CD4-positive, alpha-beta memory T cell (primary cell): ENCODE results near the gene FTMT. TPM values are rescaled to one million over a fixed set of nuclear protein-coding genes. Genes with fewer than 3 reads are reported as not detected.

Experiments used
- CTCF ChIA-PET: fragments of 350-600 bp; sonication (Branson Sonifier 250); formaldehyde crosslinking; loops from one replicate; lab custom pipeline; 2021; ENCODE audit warnings: inconsistent platforms; ENCODE audit not compliant: partially characterized antibody; lab: Charles Lee
- POLR2A ChIA-PET: fragments of 350-600 bp; sonication (Branson Sonifier 250); formaldehyde crosslinking; loops from one replicate; lab custom pipeline; 2021; ENCODE audit not compliant: partially characterized antibody; lab: Charles Lee
- DNase-seq, 5 donors: peaks; one replicate each; pipeline versions ENCODE4 v3.0.0 to v3.0.0-alpha.2; 2020 to 2022; ENCODE audit warnings: mixed read lengths in 1 of 5
- H3K27ac ChIP-seq: one replicate; pipeline ENCODE4 v1.7.0; 2013; ENCODE audit warnings: low read depth, low read length
- H3K27me3 ChIP-seq: 2 replicates; pipeline ENCODE4 v1.7.0; 2013; ENCODE audit warnings: mild to moderate bottlenecking, low read length, moderate library complexity; ENCODE audit not compliant: insufficient read depth
- H3K36me3 ChIP-seq: 2 replicates; pipeline ENCODE4 v1.7.0; 2013; ENCODE audit warnings: mild to moderate bottlenecking, low read length, moderate library complexity; ENCODE audit not compliant: insufficient read depth
- H3K4me1 ChIP-seq: 2 replicates; pipeline ENCODE4 v1.7.0; 2013; ENCODE audit warnings: mild to moderate bottlenecking, low read length, moderate library complexity; ENCODE audit not compliant: insufficient read depth
- H3K4me3 ChIP-seq, 2 donors: one replicate each; pipeline ENCODE4 v1.7.0; 2013; ENCODE audit warnings: low read length in 2 of 2, mild to moderate bottlenecking in 1 of 2
- H3K9me3 ChIP-seq, 2 donors: one replicate each; pipeline ENCODE4 v1.7.0; 2013; ENCODE audit warnings: low read length in 2 of 2, control low read depth in 1 of 2; ENCODE audit not compliant: control insufficient read depth in 1 of 2
- H3K27ac Mint-ChIP-seq, 7 donors: one replicate each; pipeline ENCODE4 v1.8.0; 2020 to 2021; ENCODE audit warnings: mixed read lengths in 7 of 7, mild to moderate bottlenecking in 6 of 7, inconsistent platforms in 3 of 7, moderate library complexity in 3 of 7
- H3K27me3 Mint-ChIP-seq, 2 donors: one replicate each; pipeline ENCODE4 v1.8.0; 2020 to 2021; ENCODE audit warnings: mixed read lengths in 2 of 2
- H3K36me3 Mint-ChIP-seq, 2 donors: one replicate each; pipeline ENCODE4 v1.8.0; 2020 to 2021; ENCODE audit warnings: mixed read lengths in 2 of 2, inconsistent platforms in 1 of 2, mild to moderate bottlenecking in 1 of 2
- H3K4me1 Mint-ChIP-seq, 4 donors: one replicate each; pipeline ENCODE4 v1.8.0; 2020 to 2021; ENCODE audit warnings: mixed read lengths in 4 of 4, mild to moderate bottlenecking in 1 of 4
- H3K4me3 Mint-ChIP-seq, 8 donors: one replicate each; pipeline ENCODE4 v1.8.0; 2020 to 2021; ENCODE audit warnings: mixed read lengths in 8 of 8, mild to moderate bottlenecking in 7 of 8, moderate library complexity in 6 of 8, inconsistent platforms in 3 of 8
- H3K9me3 Mint-ChIP-seq, 8 donors: one replicate each; pipeline ENCODE4 v1.8.0; 2020 to 2021; ENCODE audit warnings: mixed read lengths in 8 of 8, mild to moderate bottlenecking in 5 of 8, inconsistent platforms in 3 of 8, moderate library complexity in 1 of 8
- intact Hi-C: fragments of 100-400 bp; cut with micrococcal nuclease; formaldehyde crosslinking; loops from one replicate; pipeline ENCODE4 v1.15.1; 2023
- polyA plus RNA-seq, 2 donors: library from polyadenylated mRNA; unstranded; fragments of 300-500 nt; fragmentation: Illumina TruSeq; gene quantifications; one replicate each; pipeline ENCODE4 v1.2.3, GENCODE V29; 2021
- total RNA-seq, 2 experiments: library from RNA; stranded (reverse); gene quantifications; one replicate each; pipeline ENCODE4 v1.2.3, GENCODE V29; 2021

FTMT gene
- total and polyA plus RNA-seq, 4 experiments from 2014 or later, result not detected

DNA sequence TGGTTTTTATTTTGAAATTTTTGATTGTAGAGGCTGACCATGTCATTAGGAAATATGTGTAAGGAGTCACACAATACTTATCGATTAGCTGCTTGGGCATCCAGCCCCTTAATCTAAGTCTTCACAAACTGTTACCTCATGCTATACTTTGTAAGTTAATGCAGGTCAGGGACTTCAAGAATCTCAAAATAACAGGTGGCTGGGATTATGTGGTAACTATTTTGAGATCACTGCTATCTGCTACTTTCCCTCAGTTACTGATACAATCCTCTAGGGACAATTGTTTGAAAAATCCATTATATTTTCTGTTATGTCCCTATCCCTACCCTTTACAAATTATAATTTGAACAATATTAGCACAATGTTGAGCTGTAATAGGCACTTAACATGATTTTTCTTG, 21.7 kb downstream of the FTMT start:
- CTCF ChIA-PET, result no interaction called here
- no peaks in the 10 kb centered on the region for H3K9me3 Mint-ChIP-seq
- H3K27me3 Mint-ChIP-seq, result peaks cover 1% of the 10 kb centered on the region in 2 donors
- H3K4me1 Mint-ChIP-seq, result no peaks in the 10 kb centered on the region
- H3K9me3 ChIP-seq, result no peaks in the 10 kb centered on the region
- no peak for DNase-seq
- no peak overlapping the region for H3K4me3 ChIP-seq
- H3K36me3 Mint-ChIP-seq, result no peaks in the 10 kb centered on the region
- no peak overlapping the region for H3K27ac Mint-ChIP-seq
- H3K27ac ChIP-seq, result no peak overlapping the region
- H3K27me3 ChIP-seq, result no peaks in the 10 kb centered on the region
- no peaks in the 10 kb centered on the region for H3K4me1 ChIP-seq
- intact Hi-C loops, result no loop called here
- no peak overlapping the region for H3K4me3 Mint-ChIP-seq
- H3K36me3 ChIP-seq, result no peaks in the 10 kb centered on the region
- POLR2A ChIA-PET, result no interaction called here

DNA sequence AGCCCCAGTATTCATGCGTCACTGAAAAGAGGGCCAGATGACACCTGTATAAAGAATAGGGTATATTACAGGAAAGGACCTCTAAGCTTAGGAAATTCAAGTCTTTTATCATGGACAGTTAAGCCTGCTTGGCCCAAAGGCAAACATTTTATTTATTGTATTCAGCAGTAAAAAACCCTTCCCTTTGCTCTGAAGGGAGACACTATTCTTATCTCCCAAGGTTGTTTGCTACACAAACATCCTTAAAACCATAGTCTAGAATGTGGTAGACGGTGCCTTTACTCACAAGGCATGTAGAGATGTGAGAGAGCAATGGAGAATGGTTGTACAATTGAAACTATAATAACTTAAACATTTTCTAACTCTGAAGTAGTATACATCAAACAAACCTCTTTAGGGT, 33.9 kb downstream of the FTMT start:
- H3K27ac ChIP-seq, result no peak overlapping the region
- no peaks in the 10 kb centered on the region for H3K9me3 ChIP-seq
- no peak overlapping the region for H3K27ac Mint-ChIP-seq
- no peaks in the 10 kb centered on the region for H3K4me1 ChIP-seq
- H3K27me3 Mint-ChIP-seq, result no peaks in the 10 kb centered on the region
- intact Hi-C loops, result no loop called here
- no peak overlapping the region for H3K4me3 ChIP-seq
- H3K27me3 ChIP-seq, result no peaks in the 10 kb centered on the region
- no peaks in the 10 kb centered on the region for H3K9me3 Mint-ChIP-seq
- no peaks in the 10 kb centered on the region for H3K36me3 ChIP-seq
- ChIA-PET POLR2A (no interaction called here), CTCF (no interaction called here)
- H3K36me3 Mint-ChIP-seq, result no peaks in the 10 kb centered on the region
- no peaks in the 10 kb centered on the region for H3K4me1 Mint-ChIP-seq
- DNase-seq, result no peak
- no peak overlapping the region for H3K4me3 Mint-ChIP-seq

DNA sequence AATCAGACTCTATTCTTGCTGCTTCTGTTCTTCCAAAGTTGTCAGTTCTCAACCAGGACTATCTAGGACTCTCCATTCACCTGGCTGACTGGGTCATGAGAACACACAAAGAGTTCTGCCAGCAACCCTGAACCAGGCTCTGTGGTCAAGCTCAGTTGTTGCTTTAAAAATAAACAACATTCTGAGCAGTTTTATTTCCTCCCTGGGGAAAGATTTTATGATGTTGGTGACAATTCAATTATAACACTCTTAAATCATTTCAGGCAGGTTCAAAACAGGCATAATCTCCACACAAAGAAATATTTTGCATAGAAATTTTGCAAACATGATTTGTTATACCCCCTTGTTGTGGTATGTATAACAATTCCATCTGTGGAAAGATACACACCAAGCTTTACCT, 36.0 kb downstream of the FTMT start:
- intact Hi-C loops, result no loop called here
- ChIA-PET POLR2A (no interaction called here), CTCF (no interaction called here)
- Mint-ChIP-seq H3K27ac (no peak overlapping the region), H3K4me3 (no peak overlapping the region), H3K4me1 (no peaks in the 10 kb centered on the region), H3K36me3 (no peaks in the 10 kb centered on the region), H3K27me3 (no peaks in the 10 kb centered on the region), H3K9me3 (peaks cover 0 to 3% (median 0%) of the 10 kb centered on the region in 8 donors)
- Histone ChIP-seq H3K9me3 (no peaks in the 10 kb centered on the region), H3K27me3 (no peaks in the 10 kb centered on the region), H3K36me3 (no peaks in the 10 kb centered on the region), H3K4me3 (no peak overlapping the region), H3K4me1 (no peaks in the 10 kb centered on the region), H3K27ac (no peak overlapping the region)
- no peak for DNase-seq

DNA sequence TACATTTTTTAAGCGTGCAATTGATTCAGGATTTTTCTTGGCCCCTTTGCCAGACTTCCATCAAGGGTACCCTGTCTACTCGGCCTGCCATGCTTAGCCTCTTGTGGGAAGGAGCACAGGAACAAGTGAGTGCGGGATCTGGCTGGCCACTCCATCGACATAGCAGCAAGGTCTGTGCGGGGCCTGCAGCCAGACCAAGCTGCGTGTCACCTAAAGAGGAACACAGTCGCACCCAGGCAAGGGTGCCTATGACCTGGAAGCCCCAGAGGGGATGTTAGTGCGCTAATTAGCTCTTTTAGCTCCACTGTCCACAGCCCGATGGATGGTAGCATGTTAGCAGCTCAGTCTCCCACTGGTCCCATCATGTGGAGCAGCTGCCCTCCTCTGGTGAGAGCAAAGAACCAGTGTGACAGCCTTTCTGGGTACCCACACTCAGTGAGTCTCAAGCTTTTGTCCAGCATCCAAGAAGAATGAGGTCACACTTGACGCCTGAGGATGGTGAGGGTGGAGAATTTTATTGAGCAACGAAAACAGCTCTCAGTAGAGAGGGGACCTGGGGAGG, 38.7 kb downstream of the FTMT start:
- peaks cover 0 to 14% (median under 1%) of the 10 kb centered on the region in 8 donors for H3K9me3 Mint-ChIP-seq
- ChIA-PET CTCF (no interaction called here), POLR2A (no interaction called here)
- H3K36me3 Mint-ChIP-seq, result no peaks in the 10 kb centered on the region
- H3K27ac Mint-ChIP-seq, result no peak overlapping the region
- intact Hi-C loops, result no loop called here
- Histone ChIP-seq H3K27ac (no peak overlapping the region), H3K4me3 (no peak overlapping the region), H3K9me3 (no peaks in the 10 kb centered on the region), H3K27me3 (no peaks in the 10 kb centered on the region), H3K4me1 (no peaks in the 10 kb centered on the region), H3K36me3 (no peaks in the 10 kb centered on the region)
- no peak overlapping the region for H3K4me3 Mint-ChIP-seq
- no peaks in the 10 kb centered on the region for H3K27me3 Mint-ChIP-seq
- no peak for DNase-seq
- H3K4me1 Mint-ChIP-seq, result no peaks in the 10 kb centered on the region

DNA sequence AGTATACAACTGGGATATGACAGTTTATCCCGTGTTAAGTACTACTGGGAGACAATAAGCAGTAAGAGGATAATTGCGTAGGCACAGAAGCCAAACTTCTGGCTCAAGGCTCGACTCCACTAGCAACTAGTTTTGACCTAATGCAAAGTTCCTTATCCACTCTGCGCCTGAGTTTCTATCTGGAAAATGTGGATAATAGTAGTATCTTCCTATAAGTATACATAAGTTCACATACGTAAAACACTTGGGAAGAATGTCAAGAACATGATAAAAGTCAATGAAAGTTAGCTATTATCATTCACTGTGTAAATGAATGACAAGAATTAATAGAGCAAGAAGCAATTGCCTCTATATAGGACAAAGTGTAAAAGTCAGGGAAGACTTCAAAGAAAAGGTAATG, 45.7 kb downstream of the FTMT start:
- H3K36me3 ChIP-seq, result no peaks in the 10 kb centered on the region
- H3K27ac ChIP-seq, result no peak overlapping the region
- no peaks in the 10 kb centered on the region for H3K4me1 ChIP-seq
- Mint-ChIP-seq H3K4me3 (no peak overlapping the region), H3K27ac (no peak overlapping the region), H3K4me1 (no peaks in the 10 kb centered on the region), H3K9me3 (peaks cover 0 to 14% (median under 1%) of the 10 kb centered on the region in 8 donors), H3K27me3 (no peaks in the 10 kb centered on the region), H3K36me3 (no peaks in the 10 kb centered on the region)
- no peak overlapping the region for H3K4me3 ChIP-seq
- intact Hi-C loops, result no loop called here
- DNase-seq, result no peak
- CTCF ChIA-PET, result no interaction called here
- no peaks in the 10 kb centered on the region for H3K27me3 ChIP-seq
- POLR2A ChIA-PET, result no interaction called here
- no peaks in the 10 kb centered on the region for H3K9me3 ChIP-seq

DNA sequence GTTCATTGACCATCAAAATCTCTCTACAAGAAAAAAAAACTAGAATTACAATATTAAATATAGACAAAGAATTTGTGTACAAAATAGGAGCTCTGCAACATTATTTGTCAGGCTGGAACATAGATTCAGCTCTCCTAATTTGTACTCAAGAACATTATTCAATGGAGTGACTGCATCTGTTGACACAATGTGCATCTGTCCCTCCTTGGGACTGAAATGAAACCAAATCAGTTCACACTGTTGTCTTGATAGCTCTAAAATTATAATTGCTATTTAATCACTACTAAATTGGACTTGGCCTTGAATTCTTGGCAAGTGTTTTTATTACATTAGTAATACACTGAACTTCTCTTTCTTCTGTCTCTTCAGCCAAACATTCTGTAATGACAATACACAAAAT, 47.7 kb downstream of the FTMT start:
- no peaks in the 10 kb centered on the region for H3K27me3 ChIP-seq
- no peaks in the 10 kb centered on the region for H3K9me3 ChIP-seq
- Mint-ChIP-seq H3K9me3 (peaks cover 0 to 4% (median 0%) of the 10 kb centered on the region in 8 donors), H3K36me3 (no peaks in the 10 kb centered on the region), H3K27ac (no peak overlapping the region), H3K4me3 (no peak overlapping the region), H3K4me1 (no peaks in the 10 kb centered on the region), H3K27me3 (no peaks in the 10 kb centered on the region)
- no peak for DNase-seq
- intact Hi-C loops, result no loop called here
- ChIA-PET CTCF (no interaction called here), POLR2A (no interaction called here)
- H3K27ac ChIP-seq, result no peak overlapping the region
- no peaks in the 10 kb centered on the region for H3K36me3 ChIP-seq
- no peak overlapping the region for H3K4me3 ChIP-seq
- no peaks in the 10 kb centered on the region for H3K4me1 ChIP-seq

Other genes starting within 250 kb of the FTMT start
- 10 to 100 TPM; 10.3 to 11.4 TPM for gene SRFBP1, start 110.1 kb downstream of the FTMT start, total RNA-seq
- 10 to 100 TPM in 1 of 2 donors, 1 to 10 TPM in 1; 7.9 to 12.9 TPM for gene SRFBP1, start 110.1 kb downstream of the FTMT start, polyA plus RNA-seq
- gene LOX, start 226.4 kb downstream of the FTMT start, total RNA-seq, result not detected
- under 1 TPM in 1 of 2 donors, not detected in 1; 0.03 TPM for gene LOX, start 226.4 kb downstream of the FTMT start, polyA plus RNA-seq